MM.1S (cell line): ENCODE data around the gene TSPAN5.
"Not testable (repeated sequence)": the region's sequence is repeated elsewhere in the genome, so short reads cannot be mapped to it uniquely, and the experiment has no call there.

Experiments
- DNase-seq: peaks from one replicate; pipeline ENCODE4 v3.0.0-alpha.2; 2015
- H2AFZ ChIP-seq: fragments of 300-600 bp; sonication (generic); 2 replicates; pipeline ENCODE4 v1.6.0; 2016; ENCODE audit warnings: antibody characterized with exemption, low read length
- H3F3A ChIP-seq: fragments of 300-600 bp; sonication (generic); 2 replicates; pipeline ENCODE4 v1.6.1; 2016; ENCODE audit warnings: mild to moderate bottlenecking, antibody characterized with exemption, low read length, moderate library complexity, mixed read lengths; ENCODE audit not compliant: insufficient read depth
- H3K27ac ChIP-seq: fragments of 300-600 bp; sonication (generic); 2 replicates; pipeline ENCODE4 v1.5.1; 2016; ENCODE audit warnings: mild to moderate bottlenecking, low read length
- H3K27me3 ChIP-seq: fragments of 300-600 bp; sonication (generic); replicated peaks from 2 replicates; pipeline ENCODE4 v1.6.0; 2016; ENCODE audit warnings: low read length; ENCODE audit not compliant: insufficient read depth
- H3K36me3 ChIP-seq: fragments of 300-600 bp; sonication (generic); replicated peaks from 2 replicates; pipeline ENCODE4 v1.6.1; 2016; ENCODE audit warnings: mild to moderate bottlenecking, low read length, mixed read lengths; ENCODE audit not compliant: insufficient read depth
- H3K4me1 ChIP-seq: fragments of 300-600 bp; sonication (generic); 2 replicates; pipeline ENCODE4 v1.6.1; 2016; ENCODE audit warnings: low read length, mixed read lengths
- H3K4me2 ChIP-seq: fragments of 300-600 bp; sonication (generic); 2 replicates; pipeline ENCODE4 v1.6.0; 2016; ENCODE audit warnings: low read depth, low read length
- H3K4me3 ChIP-seq: fragments of 300-600 bp; sonication (generic); 2 replicates; pipeline ENCODE4 v1.5.1; 2016; ENCODE audit warnings: low read length, mixed read lengths
- H3K79me2 ChIP-seq: fragments of 300-600 bp; sonication (generic); 2 replicates; pipeline ENCODE4 v1.6.1; 2016; ENCODE audit warnings: mixed run types, low read length, mixed read lengths
- H3K9ac ChIP-seq: fragments of 300-600 bp; sonication (generic); 2 replicates; pipeline ENCODE4 v1.6.1; 2016; ENCODE audit warnings: low read length, mixed read lengths
- H3K9me2 ChIP-seq: fragments of 300-600 bp; sonication (generic); replicated peaks from 2 replicates; pipeline ENCODE4 v1.6.1; 2016; ENCODE audit warnings: mild to moderate bottlenecking, low read length, mixed read lengths; ENCODE audit not compliant: insufficient read depth
- H3K9me3 ChIP-seq: fragments of 300-600 bp; sonication (generic); replicated peaks from 2 replicates; pipeline ENCODE4 v1.6.1; 2016; ENCODE audit warnings: mild to moderate bottlenecking, low read length, mixed read lengths; ENCODE audit not compliant: insufficient read depth
- H4K20me1 ChIP-seq: fragments of 300-600 bp; sonication (generic); 2 replicates; pipeline ENCODE4 v1.6.1; 2016; ENCODE audit warnings: mild to moderate bottlenecking, low read length, moderate library complexity, mixed read lengths; ENCODE audit not compliant: insufficient read depth
- EZH2 ChIP-seq: fragments of 300-600 bp; sonication (generic); optimal IDR thresholded peaks from 2 replicates; pipeline ENCODE3; 2017; ENCODE audit warnings: low read depth, mild to moderate bottlenecking, antibody characterized with exemption, low read length, mixed read lengths
- EZH2phosphoT487 ChIP-seq: fragments of 300-600 bp; sonication (generic); IDR thresholded peaks from 2 replicates; pipeline ENCODE4 v1.6.1; 2018; ENCODE audit warnings: antibody characterized with exemption, low read length
- TF ChIP-seq, protein P1 (sequence below): fragments of 300-600 bp; sonication (generic); IDR thresholded peaks from 2 replicates; pipeline ENCODE4 v1.5.1; 2016; ENCODE audit warnings: antibody characterized with exemption, low read length, mixed read lengths

Gene TSPAN5

DNA sequence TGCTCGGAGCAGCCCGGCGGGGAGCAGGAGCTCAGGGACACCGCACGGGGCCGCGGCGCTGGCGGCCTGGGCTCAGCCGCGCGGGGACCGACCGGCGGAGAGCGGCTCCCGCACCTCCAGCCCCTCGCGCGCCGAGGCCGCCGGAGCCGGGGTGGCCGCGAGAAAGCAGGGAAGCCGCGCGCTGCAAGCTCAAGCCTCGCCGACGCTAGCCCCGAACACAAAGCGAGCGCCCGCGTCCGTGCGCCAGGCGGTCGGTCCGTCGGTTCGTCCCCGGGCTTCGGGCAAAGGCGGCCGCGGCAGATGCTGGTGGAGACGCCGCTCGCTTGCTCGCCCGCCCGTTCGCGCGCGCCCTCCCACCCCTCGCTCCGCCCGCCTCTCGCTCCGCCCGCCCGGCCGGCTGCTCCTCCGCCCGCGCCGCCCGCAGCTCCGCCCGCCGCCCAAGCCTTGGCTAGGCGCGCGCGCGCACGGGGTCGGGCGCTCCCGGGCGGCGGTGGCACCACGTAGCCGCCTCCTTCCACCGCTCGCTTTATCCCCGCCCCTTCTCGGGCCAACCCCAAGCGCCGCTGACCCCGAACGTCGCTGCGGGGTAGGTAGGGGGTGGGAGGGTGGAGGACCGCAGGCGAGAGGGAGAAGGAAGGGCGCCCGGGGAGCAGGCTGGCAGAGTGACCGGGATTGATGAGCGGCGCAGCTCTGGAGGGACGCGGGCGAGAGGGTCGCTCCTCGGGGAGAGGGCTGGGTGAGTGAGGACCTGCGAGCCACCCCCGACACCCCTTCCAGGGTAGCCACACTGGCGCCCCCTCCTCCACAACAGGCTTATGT lies at the start of gene TSPAN5:
Gene TSPAN5 (minus strand): TSS at position 325 of the 819 bp plus-strand sequence.
- Histone ChIP-seq H3F3A (peaks cover 18% of the 10 kb centered on the region), H3K4me1 (peaks cover 13% of the 10 kb centered on the region), H2AFZ (peak within 1 kb of the TSS; percentile 95), H3K4me3 (peak within 1 kb of the TSS; percentile 87), H3K27me3 (no peaks in the 10 kb centered on the region), H3K4me2 (peak within 1 kb of the TSS; percentile 94), H3K36me3 (no peaks in the 10 kb centered on the region), H3K79me2 (peaks cover 38% of the 10 kb centered on the region), H3K9ac (peak within 1 kb of the TSS; percentile 62; the same call in 1 of the 2 replicates), H3K9me2 (no peaks in the 10 kb centered on the region), H4K20me1 (no peaks in the 10 kb centered on the region), H3K9me3 (no peaks in the 10 kb centered on the region), H3K27ac (no peak within 1 kb of the TSS)
- DNase-seq = peak; percentile 90
- TF ChIP-seq EZH2phosphoT487 = no peak
- TF ChIP-seq, protein P1, sequence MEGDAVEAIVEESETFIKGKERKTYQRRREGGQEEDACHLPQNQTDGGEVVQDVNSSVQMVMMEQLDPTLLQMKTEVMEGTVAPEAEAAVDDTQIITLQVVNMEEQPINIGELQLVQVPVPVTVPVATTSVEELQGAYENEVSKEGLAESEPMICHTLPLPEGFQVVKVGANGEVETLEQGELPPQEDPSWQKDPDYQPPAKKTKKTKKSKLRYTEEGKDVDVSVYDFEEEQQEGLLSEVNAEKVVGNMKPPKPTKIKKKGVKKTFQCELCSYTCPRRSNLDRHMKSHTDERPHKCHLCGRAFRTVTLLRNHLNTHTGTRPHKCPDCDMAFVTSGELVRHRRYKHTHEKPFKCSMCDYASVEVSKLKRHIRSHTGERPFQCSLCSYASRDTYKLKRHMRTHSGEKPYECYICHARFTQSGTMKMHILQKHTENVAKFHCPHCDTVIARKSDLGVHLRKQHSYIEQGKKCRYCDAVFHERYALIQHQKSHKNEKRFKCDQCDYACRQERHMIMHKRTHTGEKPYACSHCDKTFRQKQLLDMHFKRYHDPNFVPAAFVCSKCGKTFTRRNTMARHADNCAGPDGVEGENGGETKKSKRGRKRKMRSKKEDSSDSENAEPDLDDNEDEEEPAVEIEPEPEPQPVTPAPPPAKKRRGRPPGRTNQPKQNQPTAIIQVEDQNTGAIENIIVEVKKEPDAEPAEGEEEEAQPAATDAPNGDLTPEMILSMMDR = no peak
- no peak for TF ChIP-seq EZH2

DNA sequence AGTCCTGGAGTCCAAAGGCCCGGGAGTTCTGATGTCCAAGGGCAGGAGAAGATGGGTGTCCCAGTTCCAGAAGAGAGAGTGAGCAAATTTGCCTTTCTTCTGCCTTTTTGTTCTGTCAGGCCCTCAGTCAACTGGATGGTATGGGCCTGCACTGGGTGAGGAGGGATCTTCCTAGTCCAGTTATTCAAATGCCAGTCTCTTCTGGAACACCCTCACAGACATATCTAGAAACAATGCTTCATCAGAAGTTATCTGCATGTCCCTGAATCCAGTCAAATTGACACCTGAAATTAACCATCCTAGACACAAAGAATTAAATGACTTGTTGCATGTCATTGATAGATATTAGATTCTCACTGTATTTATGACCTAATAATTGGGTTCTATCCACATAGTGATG lies 48.5 kb upstream of the TSPAN5 start:
- no peaks in the 10 kb centered on the region for H3K4me1 ChIP-seq
- no peak overlapping the region for H2AFZ ChIP-seq

DNA sequence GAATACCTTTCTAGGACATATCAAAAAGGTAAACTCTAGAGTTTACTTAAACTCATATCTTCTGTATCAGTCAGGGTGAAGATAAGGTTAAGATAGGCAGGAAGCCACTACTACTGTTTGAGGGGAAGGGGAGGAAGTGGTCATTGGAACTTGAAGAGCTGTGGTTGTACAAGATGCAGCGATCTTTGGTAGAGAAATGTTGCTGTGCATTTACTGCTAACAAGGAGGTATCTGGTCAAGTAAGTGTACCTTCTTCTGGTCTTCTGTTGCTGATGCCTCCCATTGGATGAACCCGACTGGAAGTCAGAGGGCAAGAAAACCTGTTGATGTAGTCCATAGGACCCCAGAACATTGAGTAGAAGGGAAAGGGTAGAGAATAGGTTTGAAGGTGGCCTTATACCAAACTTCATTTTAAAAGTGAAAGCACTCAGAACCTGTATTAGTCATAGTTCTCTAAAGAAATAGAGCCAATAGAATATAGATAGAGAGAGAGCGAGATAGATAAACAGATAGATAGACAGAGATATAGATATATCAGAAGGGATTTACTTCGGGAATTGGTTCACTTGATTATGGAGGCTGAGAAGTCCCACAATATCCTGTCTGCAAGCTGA lies 47.9 kb upstream of the TSPAN5 start:
- no peaks in the 10 kb centered on the region for H3K27me3 ChIP-seq
- no peaks in the 10 kb centered on the region for H3K9me3 ChIP-seq
- no peaks in the 10 kb centered on the region for H3K79me2 ChIP-seq
- no peaks in the 10 kb centered on the region for H3K36me3 ChIP-seq
- H3K4me2 ChIP-seq = no peak overlapping the region
- no peak overlapping the region for H3K27ac ChIP-seq
- H2AFZ ChIP-seq = no peak overlapping the region
- no peak overlapping the region for H3K4me3 ChIP-seq
- H3K9ac ChIP-seq = no peak overlapping the region
- H4K20me1 ChIP-seq = no peaks in the 10 kb centered on the region
- no peak for TF ChIP-seq EZH2
- TF ChIP-seq, protein P1 = no peak
- TF ChIP-seq EZH2phosphoT487 = no peak
- no peak for DNase-seq
- H3K4me1 ChIP-seq = no peaks in the 10 kb centered on the region
- H3K9me2 ChIP-seq = no peaks in the 10 kb centered on the region
- H3F3A ChIP-seq = no peaks in the 10 kb centered on the region

More for the DNA sequence above, 48.5 kb upstream of the TSPAN5 start:
- H3F3A ChIP-seq = no peaks in the 10 kb centered on the region
- no peak for DNase-seq
- H3K27me3 ChIP-seq = no peaks in the 10 kb centered on the region
- no peak overlapping the region for H3K27ac ChIP-seq
- TF ChIP-seq EZH2phosphoT487 (no peak), EZH2 (no peak)
- TF ChIP-seq, protein P1 = no peak
- H3K9me3 ChIP-seq = no peaks in the 10 kb centered on the region
- no peaks in the 10 kb centered on the region for H3K79me2 ChIP-seq
- no peak overlapping the region for H3K4me2 ChIP-seq
- H3K9ac ChIP-seq = no peak overlapping the region
- H3K9me2 ChIP-seq = no peaks in the 10 kb centered on the region
- no peaks in the 10 kb centered on the region for H4K20me1 ChIP-seq
- no peak overlapping the region for H3K4me3 ChIP-seq
- no peaks in the 10 kb centered on the region for H3K36me3 ChIP-seq

DNA sequence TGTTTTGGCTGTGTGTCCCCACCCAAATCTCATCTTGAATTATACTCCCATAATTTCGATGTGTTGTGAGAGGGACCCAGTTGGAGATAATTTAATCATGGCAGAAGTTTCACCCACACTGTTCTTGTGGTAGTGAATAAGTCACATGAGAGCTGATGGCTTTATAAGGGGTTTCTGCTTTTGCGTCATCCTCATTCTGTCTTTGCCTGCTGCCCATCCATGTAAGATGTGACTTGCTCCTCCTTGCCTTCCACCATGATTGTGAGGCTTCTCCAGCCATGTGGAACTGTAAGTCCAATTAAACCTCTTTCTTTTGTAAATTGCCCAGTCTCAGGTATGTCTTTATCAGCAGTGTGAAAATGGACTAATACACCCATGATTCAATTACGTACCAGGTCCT lies 47.2 kb upstream of the TSPAN5 start:
- H3K4me1 ChIP-seq, H3K9me3 ChIP-seq, H3K9me2 ChIP-seq, H3K79me2 ChIP-seq, DNase-seq, H3K27ac ChIP-seq, H3K9ac ChIP-seq, H3F3A ChIP-seq, H3K4me2 ChIP-seq, H3K4me3 ChIP-seq, H4K20me1 ChIP-seq, H3K36me3 ChIP-seq, H3K27me3 ChIP-seq, H2AFZ ChIP-seq: not testable (repeated sequence)
